ENCODE data around the gene PHACTR2.

PHACTR2 gene

GRCh38 chr6:143740213-143740612 is 62.4 kb downstream of the PHACTR2 start:
- DNase-seq (ENCODE audit: low read depth, low spot score), result no peak
- no peak overlapping the region for H3K27ac ChIP-seq (ENCODE audit: low read length)
- H3K36me3 ChIP-seq (ENCODE audit: control insufficient read depth, insufficient read depth, low read length), result no peaks in the 10 kb centered on the region
- no peaks in the 10 kb centered on the region for H3K27me3 ChIP-seq (ENCODE audit: control insufficient read depth, insufficient read depth, low read length)
- H3K4me3 ChIP-seq (ENCODE audit: low read length), result no peak overlapping the region
- peaks cover 10% of the 10 kb centered on the region; the same call in 1 of the 2 replicates for H3K4me1 ChIP-seq (ENCODE audit: control insufficient read depth, insufficient read depth, low read length)
- no CpG with 5 or more reads among the region's 2 CpGs for WGBS (ENCODE audit: insufficient coverage, insufficient read length)
- H3K9me3 ChIP-seq (ENCODE audit: control insufficient read depth, insufficient read depth, low read length), result no peaks in the 10 kb centered on the region

GRCh38 chr6:143741480-143741879 is 63.7 kb downstream of the PHACTR2 start:
- Histone ChIP-seq H3K27me3 (ENCODE audit: control insufficient read depth, insufficient read depth, low read length) (no peaks in the 10 kb centered on the region), H3K4me1 (ENCODE audit: control insufficient read depth, insufficient read depth, low read length) (peaks cover 12% of the 10 kb centered on the region; the same call in 1 of the 2 replicates), H3K4me3 (ENCODE audit: low read length) (no peak overlapping the region), H3K27ac (ENCODE audit: low read length) (no peak overlapping the region), H3K36me3 (ENCODE audit: control insufficient read depth, insufficient read depth, low read length) (no peaks in the 10 kb centered on the region), H3K9me3 (ENCODE audit: control insufficient read depth, insufficient read depth, low read length) (no peaks in the 10 kb centered on the region)
- no CpG with 5 or more reads among the region's 3 CpGs for WGBS (ENCODE audit: insufficient coverage, insufficient read length)
- no peak for DNase-seq (ENCODE audit: low read depth, low spot score)

- H3K27ac ChIP-seq (ENCODE audit: low read length), result no peak overlapping the region
- H3K27me3 ChIP-seq (ENCODE audit: control insufficient read depth, insufficient read depth, low read length), result no peaks in the 10 kb centered on the region
- no CpG with 5 or more reads among the region's 6 CpGs for WGBS (ENCODE audit: insufficient coverage, insufficient read length)
- H3K4me3 ChIP-seq (ENCODE audit: low read length), result no peak overlapping the region
- no peaks in the 10 kb centered on the region for H3K9me3 ChIP-seq (ENCODE audit: control insufficient read depth, insufficient read depth, low read length)
- H3K4me1 ChIP-seq (ENCODE audit: control insufficient read depth, insufficient read depth, low read length), result peaks cover 12% of the 10 kb centered on the region; the same call in 1 of the 2 replicates
- no peaks in the 10 kb centered on the region for H3K36me3 ChIP-seq (ENCODE audit: control insufficient read depth, insufficient read depth, low read length)
- no peak for DNase-seq (ENCODE audit: low read depth, low spot score)
Measured at GRCh38 chr6:143742070-143742954, 64.5 kb downstream of the PHACTR2 start.

GRCh38 chr6:143742955-143743255 is 65.1 kb downstream of the PHACTR2 start:
- H3K9me3 ChIP-seq (ENCODE audit: control insufficient read depth, insufficient read depth, low read length), result no peaks in the 10 kb centered on the region
- no CpG with 5 or more reads among the region's 3 CpGs for WGBS (ENCODE audit: insufficient coverage, insufficient read length)
- H3K27ac ChIP-seq (ENCODE audit: low read length), result no peak overlapping the region
- peaks cover 15% of the 10 kb centered on the region; the same call in 1 of the 2 replicates for H3K4me1 ChIP-seq (ENCODE audit: control insufficient read depth, insufficient read depth, low read length)
- no peak overlapping the region for H3K4me3 ChIP-seq (ENCODE audit: low read length)
- no peak for DNase-seq (ENCODE audit: low read depth, low spot score)
- no peaks in the 10 kb centered on the region for H3K36me3 ChIP-seq (ENCODE audit: control insufficient read depth, insufficient read depth, low read length)
- no peaks in the 10 kb centered on the region for H3K27me3 ChIP-seq (ENCODE audit: control insufficient read depth, insufficient read depth, low read length)

DNA sequence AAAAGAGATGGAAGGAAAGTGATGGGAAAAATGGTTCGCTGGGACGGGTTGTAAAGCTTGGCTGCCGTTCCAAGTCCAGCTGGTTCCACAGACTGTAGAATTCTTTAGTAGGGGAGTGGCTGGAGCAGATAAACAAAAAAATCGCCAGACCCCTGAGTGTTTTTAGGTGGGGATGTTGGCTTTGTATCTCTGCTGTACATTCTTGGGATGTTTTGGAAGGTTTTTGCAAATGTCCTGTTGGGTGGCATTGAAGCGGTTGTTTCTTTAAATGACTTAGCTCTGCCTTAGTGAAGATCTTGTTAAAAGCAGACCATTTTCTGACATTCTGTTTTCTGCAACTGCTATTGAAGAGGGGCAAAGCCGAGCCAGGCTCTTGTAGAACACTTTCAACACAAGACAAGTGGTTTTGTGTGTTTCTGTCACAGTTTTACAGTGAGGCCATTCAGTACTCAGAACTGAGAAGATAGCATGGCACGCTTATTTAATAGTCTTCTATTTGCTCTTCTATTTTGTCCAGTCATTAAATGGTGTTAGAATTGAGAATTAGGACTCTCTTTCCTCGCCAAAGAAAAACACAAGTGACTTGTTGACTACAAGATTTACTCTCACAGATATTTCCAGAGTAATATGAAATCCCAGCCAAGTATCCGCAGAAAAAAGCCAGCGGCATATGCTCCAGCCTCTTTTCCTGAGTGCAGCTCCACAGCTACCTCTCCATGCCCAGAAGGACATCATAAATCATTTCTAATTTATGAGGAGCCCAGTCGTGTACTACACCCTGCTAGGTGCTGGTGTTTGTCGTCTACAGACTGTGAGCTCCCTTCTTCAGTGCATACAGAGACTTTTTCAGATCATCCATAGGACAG is 65.8 kb downstream of the PHACTR2 start:
- Histone ChIP-seq H3K27me3 (ENCODE audit: control insufficient read depth, insufficient read depth, low read length) (no peaks in the 10 kb centered on the region), H3K36me3 (ENCODE audit: control insufficient read depth, insufficient read depth, low read length) (no peaks in the 10 kb centered on the region), H3K27ac (ENCODE audit: low read length) (no peak overlapping the region), H3K9me3 (ENCODE audit: control insufficient read depth, insufficient read depth, low read length) (no peaks in the 10 kb centered on the region), H3K4me1 (ENCODE audit: control insufficient read depth, insufficient read depth, low read length) (peaks cover 16% of the 10 kb centered on the region; the same call in 1 of the 2 replicates), H3K4me3 (ENCODE audit: low read length) (no peak overlapping the region)
- DNase-seq (ENCODE audit: low read depth, low spot score), result no peak
- WGBS (ENCODE audit: insufficient coverage, insufficient read length), result no CpG with 5 or more reads among the region's 12 CpGs

DNA sequence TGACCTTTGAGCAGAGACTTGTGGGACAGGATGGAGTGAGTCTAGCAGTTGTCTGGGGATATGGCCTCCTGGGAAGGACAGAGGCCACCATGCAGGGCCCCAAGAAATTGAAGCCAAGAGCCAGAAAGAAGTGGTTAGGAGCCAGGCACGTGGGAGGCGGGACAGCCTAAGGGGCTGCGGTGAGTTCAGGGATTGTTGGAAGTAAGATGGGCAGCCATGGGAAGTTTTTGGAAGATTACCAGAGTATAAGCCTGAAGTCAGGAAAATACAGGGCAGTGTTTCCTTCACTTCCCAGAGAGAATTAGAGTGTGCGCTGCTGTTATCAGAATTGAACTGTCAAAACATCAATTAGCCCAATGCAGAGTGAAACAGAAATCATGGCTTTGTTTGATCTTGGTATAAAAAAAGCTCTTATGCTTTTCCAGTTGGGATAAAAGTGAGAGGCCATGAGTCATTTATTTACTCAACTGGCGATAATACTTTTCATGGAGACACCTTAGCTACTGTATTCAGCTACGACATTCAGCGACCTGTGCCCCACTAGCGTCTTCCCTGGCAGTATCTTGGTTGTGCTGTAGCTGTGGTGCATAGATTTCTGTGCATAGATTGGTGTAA is 66.9 kb downstream of the PHACTR2 start:
- Histone ChIP-seq H3K27me3 (ENCODE audit: control insufficient read depth, insufficient read depth, low read length) (no peaks in the 10 kb centered on the region), H3K9me3 (ENCODE audit: control insufficient read depth, insufficient read depth, low read length) (no peaks in the 10 kb centered on the region), H3K27ac (ENCODE audit: low read length) (peak overlapping the region; percentile 79), H3K36me3 (ENCODE audit: control insufficient read depth, insufficient read depth, low read length) (no peaks in the 10 kb centered on the region), H3K4me1 (ENCODE audit: control insufficient read depth, insufficient read depth, low read length) (peaks cover 17% of the 10 kb centered on the region; the same call in 1 of the 2 replicates), H3K4me3 (ENCODE audit: low read length) (no peak overlapping the region)
- no CpG with 5 or more reads among the region's 8 CpGs for WGBS (ENCODE audit: insufficient coverage, insufficient read length)
- no peak for DNase-seq (ENCODE audit: low read depth, low spot score)

- H3K27ac ChIP-seq (ENCODE audit: low read length), result peak overlapping the region; percentile 79
- DNase-seq (ENCODE audit: low read depth, low spot score), result no peak
- no peaks in the 10 kb centered on the region for H3K36me3 ChIP-seq (ENCODE audit: control insufficient read depth, insufficient read depth, low read length)
- WGBS (ENCODE audit: insufficient coverage, insufficient read length), result no CpG with 5 or more reads among the region's 22 CpGs
- H3K4me3 ChIP-seq (ENCODE audit: low read length), result no peak overlapping the region
- no peaks in the 10 kb centered on the region for H3K27me3 ChIP-seq (ENCODE audit: control insufficient read depth, insufficient read depth, low read length)
- H3K9me3 ChIP-seq (ENCODE audit: control insufficient read depth, insufficient read depth, low read length), result no peaks in the 10 kb centered on the region
- H3K4me1 ChIP-seq (ENCODE audit: control insufficient read depth, insufficient read depth, low read length), result peaks cover 17% of the 10 kb centered on the region; the same call in 1 of the 2 replicates
Measured at GRCh38 chr6:143745166-143746133, 67.7 kb downstream of the PHACTR2 start.

DNA sequence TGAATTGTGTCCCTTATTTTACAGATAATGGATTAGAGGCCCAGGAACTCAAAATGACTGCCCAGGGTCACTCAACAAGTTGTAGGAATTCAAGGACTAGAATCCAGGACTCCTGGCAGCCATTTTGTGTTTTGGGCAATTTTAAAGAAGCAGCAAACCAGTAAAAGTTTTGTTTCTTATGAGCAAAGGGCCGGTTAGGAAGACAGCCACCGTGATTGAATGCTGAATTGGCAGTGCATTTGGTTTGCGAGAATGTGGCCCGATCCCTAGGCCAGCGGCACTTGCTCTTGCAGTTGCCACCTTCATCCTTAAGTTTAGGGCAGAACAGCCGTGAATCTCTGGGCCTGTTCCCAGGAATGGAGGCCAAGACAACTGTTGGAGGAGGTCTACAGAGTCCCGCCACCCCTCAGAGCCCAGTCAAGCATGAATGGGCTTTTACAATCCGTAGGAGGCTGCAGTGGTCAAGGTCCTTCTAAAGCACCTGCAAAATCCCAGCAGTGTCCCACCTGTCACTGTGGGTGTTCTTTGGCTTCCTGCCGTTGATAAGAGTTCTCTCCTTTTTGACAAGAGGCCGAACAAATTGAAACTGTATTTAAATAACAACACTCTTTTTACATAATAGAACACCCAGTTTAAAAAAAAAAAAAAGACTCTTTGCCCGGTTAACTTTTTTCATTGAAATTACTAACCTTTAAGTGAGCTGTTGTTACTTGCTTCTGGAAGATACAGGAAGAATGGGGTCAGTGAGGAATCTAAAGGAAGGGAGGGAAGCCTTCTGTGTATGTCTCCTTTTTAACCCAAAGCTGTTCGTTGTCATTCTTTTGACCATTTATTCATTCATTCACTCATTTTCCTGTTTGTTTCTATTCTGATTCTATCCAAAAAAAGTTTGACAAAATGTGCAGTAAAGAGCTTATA is 68.7 kb downstream of the PHACTR2 start:
- peaks cover 17% of the 10 kb centered on the region; the same call in 1 of the 2 replicates for H3K4me1 ChIP-seq (ENCODE audit: control insufficient read depth, insufficient read depth, low read length)
- peak overlapping the region; percentile 9 for H3K27ac ChIP-seq (ENCODE audit: low read length)
- no peaks in the 10 kb centered on the region for H3K36me3 ChIP-seq (ENCODE audit: control insufficient read depth, insufficient read depth, low read length)
- no peaks in the 10 kb centered on the region for H3K27me3 ChIP-seq (ENCODE audit: control insufficient read depth, insufficient read depth, low read length)
- H3K9me3 ChIP-seq (ENCODE audit: control insufficient read depth, insufficient read depth, low read length), result no peaks in the 10 kb centered on the region
- WGBS (ENCODE audit: insufficient coverage, insufficient read length), result no CpG with 5 or more reads among the region's 12 CpGs
- H3K4me3 ChIP-seq (ENCODE audit: low read length), result no peak overlapping the region
- peak; percentile 79 for DNase-seq (ENCODE audit: low read depth, low spot score)

GRCh38 chr6:143747347-143747842 is 69.6 kb downstream of the PHACTR2 start:
- Histone ChIP-seq H3K27me3 (ENCODE audit: control insufficient read depth, insufficient read depth, low read length) (no peaks in the 10 kb centered on the region), H3K36me3 (ENCODE audit: control insufficient read depth, insufficient read depth, low read length) (no peaks in the 10 kb centered on the region), H3K9me3 (ENCODE audit: control insufficient read depth, insufficient read depth, low read length) (no peaks in the 10 kb centered on the region), H3K27ac (ENCODE audit: low read length) (peak overlapping the region; percentile 32), H3K4me3 (ENCODE audit: low read length) (no peak overlapping the region), H3K4me1 (ENCODE audit: control insufficient read depth, insufficient read depth, low read length) (peaks cover 17% of the 10 kb centered on the region; the same call in 1 of the 2 replicates)
- WGBS (ENCODE audit: insufficient coverage, insufficient read length), result no CpG with 5 or more reads among the region's 8 CpGs
- DNase-seq (ENCODE audit: low read depth, low spot score), result no peak
